Measurements from ENCODE around the gene APOL1.
A peak's percentile ranks its signal among the peaks of the same experiment; 100 is the strongest.
"Not testable (repeated sequence)": the region's sequence is repeated elsewhere in the genome, so short reads cannot be mapped to it uniquely, and the experiment has no call there.

Gene APOL1

GRCh38 chr22:36244522-36245391 lies 8.2 kb upstream of the APOL1 start:
- DNase-seq (ENCODE audit: low spot score), result no peak

DNA sequence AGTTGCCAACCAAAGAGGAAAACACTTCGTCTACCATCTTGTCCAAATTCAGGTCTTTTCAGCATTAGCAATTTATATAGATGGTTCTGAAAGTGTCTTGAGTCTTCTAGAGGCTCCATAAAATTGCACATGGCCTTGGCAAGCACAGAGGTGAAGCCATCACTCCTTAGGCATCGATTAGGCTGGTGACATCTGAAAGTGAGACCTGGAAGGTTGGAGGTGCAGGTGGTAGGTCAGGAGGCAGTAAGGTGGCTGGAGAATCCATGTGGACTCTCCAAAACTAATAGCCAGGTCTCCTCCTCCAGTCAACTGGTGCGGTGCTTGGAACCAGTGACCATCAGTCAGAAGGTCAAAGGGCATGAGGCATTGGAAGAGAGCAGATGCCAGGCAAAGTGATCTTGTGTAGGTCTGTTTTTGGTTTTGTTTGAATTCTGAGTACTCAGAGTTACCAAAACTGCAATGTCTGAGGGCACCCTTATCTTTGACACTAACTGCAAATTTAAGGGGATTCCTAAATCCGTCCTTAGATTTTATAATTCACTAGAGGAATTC lies 7.1 kb upstream of the APOL1 start:
- DNase-seq (ENCODE audit: low spot score), result no peak

DNA sequence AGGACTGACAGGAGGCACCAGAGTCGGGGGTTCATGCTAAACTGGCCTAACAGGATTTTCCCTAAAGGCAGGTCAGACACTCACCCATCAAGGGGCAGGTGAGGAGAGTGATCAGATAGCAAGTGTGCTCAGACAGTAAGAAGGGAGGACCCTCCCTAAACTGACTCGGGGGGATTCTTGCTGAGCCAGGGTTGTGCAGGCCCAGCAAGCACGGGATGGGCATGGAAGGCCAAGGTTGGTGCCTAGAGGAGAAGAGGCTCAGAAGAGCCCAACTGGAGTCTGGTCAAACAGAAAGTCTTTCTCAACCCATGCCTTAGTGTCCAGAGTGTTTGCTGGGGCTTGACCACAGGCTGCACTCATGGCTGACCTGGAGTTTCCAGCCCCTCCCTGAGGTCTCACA lies 6.2 kb upstream of the APOL1 start:
- DNase-seq (ENCODE audit: low spot score), result no peak

DNA sequence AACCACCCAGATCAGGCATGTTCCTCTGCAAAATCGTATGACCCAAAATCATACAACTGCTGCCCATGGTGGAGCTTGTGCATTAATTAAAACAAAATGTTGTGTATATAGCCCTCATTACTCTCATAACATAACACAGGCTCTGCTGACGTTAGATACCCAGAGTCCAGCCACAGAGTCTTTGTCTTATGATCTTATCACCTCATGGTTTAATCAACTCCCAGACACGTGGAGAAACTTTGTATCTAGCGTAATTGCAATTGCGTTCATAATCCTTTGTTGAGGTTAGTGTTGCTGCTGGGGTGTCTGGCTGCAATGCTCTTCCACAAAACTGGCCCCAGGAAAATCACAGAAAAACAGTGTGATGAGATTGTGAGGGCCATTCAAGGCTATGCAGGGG lies 5.0 kb upstream of the APOL1 start:
- DNase-seq (ENCODE audit: low spot score), result no peak

- DNase-seq (ENCODE audit: low spot score), result no peak
Observed at GRCh38 chr22:36249160-36249559, 3.8 kb upstream of the APOL1 start.

DNA sequence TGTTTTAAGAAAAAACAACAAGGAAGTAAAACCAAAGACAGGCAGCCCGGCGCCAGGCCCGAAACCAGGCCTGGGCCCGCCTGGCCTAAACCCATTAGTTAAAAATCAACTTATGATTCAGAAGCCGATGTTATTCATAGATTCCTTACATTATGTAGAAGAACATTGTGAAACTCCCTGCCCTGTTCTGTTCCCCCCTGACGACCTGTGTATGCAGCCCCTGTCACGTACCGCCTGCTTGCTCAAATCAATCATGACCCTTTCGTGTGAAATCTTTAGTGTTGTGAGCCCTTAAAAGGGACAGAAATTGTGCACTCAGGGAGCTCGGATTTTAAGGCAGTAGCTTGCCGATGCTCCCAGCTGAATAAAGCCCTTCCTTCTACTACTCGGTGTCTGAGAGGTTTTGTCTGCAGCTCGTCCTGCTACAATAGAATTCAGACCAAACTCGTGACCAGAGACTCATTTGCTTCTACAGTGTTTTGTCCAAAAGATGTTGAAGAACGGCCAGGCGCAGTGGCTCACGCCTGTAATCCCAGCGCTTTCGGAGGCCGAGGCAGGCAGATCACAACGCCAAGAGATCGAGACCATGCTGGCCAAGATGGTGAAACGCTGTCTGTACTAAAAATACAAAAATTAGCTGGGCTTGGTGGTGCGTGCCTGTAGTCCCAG lies 2.5 kb upstream of the APOL1 start:
- not testable (repeated sequence) for DNase-seq (ENCODE audit: low spot score)

DNA sequence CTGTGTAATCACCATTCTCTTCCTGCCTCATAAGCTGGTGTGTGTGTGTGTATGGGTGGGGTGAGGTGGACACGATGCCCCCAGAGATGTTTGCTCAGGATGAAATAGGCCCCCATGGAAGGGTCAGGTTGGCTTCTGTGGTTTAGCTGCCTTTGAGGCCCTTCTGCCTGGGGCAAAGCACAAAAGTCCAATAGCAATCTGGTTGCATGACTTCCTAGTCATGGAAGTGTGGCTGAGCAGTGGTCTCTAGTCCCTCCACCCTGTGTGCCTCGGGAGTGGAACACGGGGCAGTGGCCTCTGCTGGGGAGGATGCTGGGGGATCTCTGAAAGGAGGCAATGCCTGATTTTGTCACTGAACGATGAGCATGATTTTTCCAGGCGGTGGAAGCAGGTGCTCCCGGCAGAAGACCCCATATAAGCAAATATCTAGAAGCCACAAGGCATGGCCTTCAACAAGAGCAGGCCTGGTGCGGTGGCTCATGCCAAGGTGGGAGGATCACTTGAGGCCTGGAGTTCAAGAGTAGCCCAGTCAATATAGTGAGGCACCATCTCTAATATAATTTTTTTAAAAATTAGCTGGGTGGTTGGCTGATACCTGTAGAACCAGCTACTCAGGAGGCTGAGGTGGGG lies 839 bp upstream of the APOL1 start:
- not testable (repeated sequence) for DNase-seq (ENCODE audit: low spot score)

DNA sequence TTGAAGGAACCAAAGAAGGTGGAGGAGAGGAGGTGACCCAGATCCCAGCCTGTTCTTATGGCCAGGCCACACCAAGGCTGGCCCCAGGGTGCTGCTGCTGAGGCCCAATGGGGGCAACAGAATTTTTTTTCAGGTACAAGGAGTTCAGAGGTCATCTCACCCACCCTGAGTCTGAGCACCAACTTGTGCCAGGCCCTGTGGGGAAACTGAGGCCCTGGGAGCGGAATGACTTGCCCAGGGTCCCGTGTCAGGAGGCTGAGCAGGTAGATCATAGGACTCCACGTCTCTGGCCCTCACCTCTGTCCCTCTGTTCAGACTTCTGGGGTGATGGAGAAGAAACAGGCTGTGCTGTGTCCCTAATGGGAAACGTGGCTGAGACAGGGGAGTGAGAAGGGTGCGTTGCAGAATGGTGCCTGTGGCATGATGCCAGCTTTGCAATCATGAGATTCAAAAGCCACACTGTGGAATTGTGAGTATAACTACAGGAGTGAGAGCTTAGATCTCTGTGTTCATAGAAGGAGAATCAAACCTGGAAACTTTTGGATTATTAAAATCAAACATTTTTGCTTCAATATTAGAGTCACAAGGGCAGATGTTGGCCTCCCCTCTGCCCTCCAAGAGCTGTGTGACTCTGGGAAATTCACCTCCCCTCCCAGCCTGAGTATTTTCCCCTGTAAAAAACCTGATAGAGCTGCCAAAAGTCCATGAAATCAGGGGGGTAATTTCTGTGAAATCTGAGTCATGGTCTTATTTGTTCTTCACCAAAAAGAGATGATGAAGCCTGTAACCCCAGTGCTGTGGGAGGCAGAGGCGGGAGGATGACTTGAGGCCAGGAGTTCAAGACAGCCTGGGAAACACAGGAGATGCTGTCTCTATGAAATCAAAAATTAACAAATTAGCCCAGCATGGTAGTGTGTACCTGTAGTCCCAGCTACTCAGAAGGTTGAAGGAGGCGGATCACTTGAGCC lies 874 bp downstream of the APOL1 start:
- DNase-seq (ENCODE audit: low spot score), result no peak

DNA sequence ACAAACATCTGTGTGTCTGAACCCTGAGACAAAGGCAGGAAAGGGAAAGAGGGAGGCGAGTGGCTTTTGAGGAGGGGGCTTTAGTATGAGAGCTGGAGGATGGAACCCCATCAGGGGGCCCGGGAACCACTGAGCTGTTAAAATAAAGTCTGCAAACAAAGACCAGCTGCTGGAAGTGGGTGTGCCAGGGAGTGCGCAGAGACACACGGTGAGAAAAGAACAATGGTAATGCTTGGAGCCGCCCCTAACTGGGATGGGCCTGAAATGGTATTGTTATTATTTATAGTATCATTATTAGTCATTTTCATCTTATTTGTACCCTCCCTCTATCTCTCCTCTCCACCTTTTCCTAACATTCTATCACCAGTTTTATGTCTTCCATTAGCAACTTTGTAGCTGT lies 2.6 kb downstream of the APOL1 start:
- DNase-seq (ENCODE audit: low spot score), result not testable (repeated sequence)

DNA sequence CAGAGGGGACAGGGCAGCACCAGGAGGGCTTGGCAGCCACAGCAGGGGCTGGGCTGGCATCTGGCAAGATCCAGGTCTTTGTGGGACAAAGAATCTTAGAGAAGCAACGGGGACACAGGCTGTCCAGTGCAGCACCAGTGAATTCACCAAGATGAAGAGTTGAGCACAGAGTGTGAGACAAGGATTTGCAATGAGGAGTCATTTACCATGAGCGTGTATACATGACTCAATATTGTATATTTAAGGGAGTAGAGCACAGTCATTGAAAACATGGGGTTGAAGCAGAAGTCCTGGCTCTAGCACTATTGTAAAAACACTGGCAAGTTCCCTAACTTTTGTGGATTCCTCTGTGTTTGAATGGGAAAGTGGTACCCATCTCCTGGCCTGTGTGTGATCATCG lies 3.5 kb downstream of the APOL1 start:
- no peak for DNase-seq (ENCODE audit: low spot score)

GRCh38 chr22:36257308-36257707 lies 4.4 kb downstream of the APOL1 start:
- DNase-seq (ENCODE audit: low spot score), result no peak

- DNase-seq (ENCODE audit: low spot score), result no peak
Observed at GRCh38 chr22:36257948-36258670, 5.2 kb downstream of the APOL1 start.

GRCh38 chr22:36258701-36259614 lies 6.0 kb downstream of the APOL1 start:
- peak; percentile 44 for DNase-seq (ENCODE audit: low spot score)

GRCh38 chr22:36259615-36260300 lies 6.8 kb downstream of the APOL1 start:
- DNase-seq (ENCODE audit: low spot score), result no peak

DNA sequence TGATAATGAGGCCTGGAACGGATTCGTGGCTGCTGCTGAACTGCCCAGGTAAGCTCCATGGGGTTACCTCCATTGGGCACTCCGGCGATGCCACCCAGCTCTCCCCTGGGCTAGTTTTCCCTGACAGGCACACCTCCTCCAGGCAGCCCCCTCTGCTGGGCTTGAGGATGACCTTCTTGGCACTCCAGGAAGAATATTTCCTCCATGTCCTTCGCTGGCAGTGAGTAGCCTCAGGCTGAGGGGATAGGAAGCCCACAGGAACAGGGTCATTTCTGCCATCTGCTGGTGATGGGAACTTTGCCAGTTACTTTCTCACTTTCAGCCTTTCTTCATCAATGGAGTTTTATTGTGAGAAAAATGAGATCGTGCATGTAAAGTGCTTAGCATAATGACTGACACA lies 8.7 kb downstream of the APOL1 start:
- DNase-seq (ENCODE audit: low spot score), result not testable (repeated sequence)

GRCh38 chr22:36262307-36262706 lies 9.4 kb downstream of the APOL1 start:
- not testable (repeated sequence) for DNase-seq (ENCODE audit: low spot score)

- DNase-seq (ENCODE audit: low spot score), result not testable (repeated sequence)
Observed at GRCh38 chr22:36263216-36263673, 10.3 kb downstream of the APOL1 start.

DNA sequence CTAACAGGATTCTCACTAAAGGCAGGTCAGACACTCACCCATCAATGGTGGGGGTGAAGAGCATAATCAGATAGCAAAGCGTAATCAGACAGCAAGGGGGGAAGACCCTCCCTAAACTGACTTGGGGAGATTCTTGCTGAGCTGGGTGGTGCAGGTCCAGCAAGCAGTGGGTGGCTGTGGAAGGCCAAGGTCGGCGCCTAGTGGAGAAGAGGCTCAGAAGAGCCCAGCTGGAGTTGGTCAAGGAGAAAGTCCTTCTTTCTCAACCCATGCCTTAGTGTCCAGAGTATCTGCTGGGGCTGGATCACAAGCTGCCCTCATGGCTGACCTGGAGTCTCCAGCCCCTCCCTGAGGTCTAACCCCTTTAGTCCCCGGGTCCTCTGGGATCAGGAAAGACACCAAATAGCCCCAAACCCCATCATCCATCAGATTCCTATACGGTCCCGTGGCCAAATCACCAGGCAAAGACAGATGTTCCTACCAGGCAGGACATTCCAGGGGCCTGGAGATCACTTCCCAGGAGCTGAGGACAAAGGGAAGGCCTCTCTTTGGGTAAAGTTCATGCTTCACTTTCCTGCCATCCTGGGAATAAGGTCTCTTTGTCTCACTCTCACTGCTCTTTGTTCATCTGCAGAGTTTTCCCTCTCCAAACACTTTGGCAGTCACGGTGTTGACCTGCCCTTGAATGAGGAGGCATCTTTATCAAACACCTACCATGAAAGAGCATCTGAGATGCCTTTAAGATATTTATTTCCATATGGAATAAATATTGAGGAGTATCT lies 11.1 kb downstream of the APOL1 start:
- DNase-seq (ENCODE audit: low spot score), result not testable (repeated sequence)

All from activated CD4-positive, alpha-beta T cell treated with anti-CD3 and anti-CD28 coated beads, Interleukin-2, Interleukin-4, amounts not matched to agents 100 ng/mL and 50 ng/mL, durations not matched to agents 16 hours and 8 hours (primary cell).